PFSK-1 (cell line): ENCODE results near the gene RGL4.

Experiments
- POLR2AphosphoS5 ChIP-seq: IDR thresholded peaks from 2 replicates; pipeline ENCODE4 v1.6.1; 2012; ENCODE audit warnings: low read depth, mild to moderate bottlenecking, control low read depth, low read length, moderate library complexity
- SIN3A ChIP-seq: IDR thresholded peaks from 2 replicates; pipeline ENCODE4 v1.6.1; 2012; ENCODE audit warnings: mild to moderate bottlenecking, low read length, moderate library complexity, borderline replicate concordance; ENCODE audit not compliant: insufficient read depth

GRCh38 chr22:23705358-23705757 lies 14.5 kb downstream of the RGL4 start:
- TF ChIP-seq POLR2AphosphoS5 (no peak), SIN3A (no peak)
